Endothelial cell of umbilical vein (primary cell): Measurements from ENCODE around the gene TOPORS. TPM values are rescaled to one million over a fixed set of nuclear protein-coding genes. Genes with fewer than 3 reads are reported as not detected.

ENCODE experiments used
- BruUV-seq: library from RNA; stranded (reverse); fragments of 400-500 nt; replicated peaks from 2 replicates; lab custom pipeline; 2021; lab: Mats Ljungman, UMichigan
- CTCF ChIA-PET: fragments of 300-600, 350-600 bp; sonication (Branson Sonifier 250); formaldehyde crosslinking; loops from one replicate; lab custom pipeline; 2021; ENCODE audit warnings: antibody characterized with exemption, inconsistent platforms; lab: Charles Lee
- POLR2A ChIA-PET: fragments of 300-600, 350-600 bp; sonication (Branson Sonifier 250); formaldehyde crosslinking; loops from one replicate; lab custom pipeline; 2021; ENCODE audit warnings: antibody characterized with exemption, inconsistent platforms; lab: Charles Lee
- DNase-seq: peaks from one replicate; pipeline ENCODE4 v3.0.0-alpha.2; 2011; ENCODE audit warnings: low read depth, low spot score
- FAIRE-seq: peaks from 2 replicates; lab custom pipeline; 2011; peaks lifted over from hg19 to GRCh38; lab: Jason Lieb, UNC
- H2AFZ ChIP-seq: 2 replicates; pipeline ENCODE4 v1.6.0; 2012; ENCODE audit warnings: low read depth, low read length, control low read depth, inconsistent platforms
- H3K27ac ChIP-seq: 2 replicates; pipeline ENCODE4 v1.5.1; 2011; ENCODE audit warnings: low read depth, mild to moderate bottlenecking, control low read depth, low read length, moderate library complexity; ENCODE audit not compliant: insufficient read depth
- H3K27me3 ChIP-seq, 2 experiments: 2 replicates each; pipeline versions ENCODE4 v1.6.0 to v1.6.1; 2011; ENCODE audit warnings: low read length in 2 of 2, mixed read lengths in 1 of 2; ENCODE audit not compliant: control insufficient read depth in 2 of 2, insufficient read depth in 2 of 2
- H3K36me3 ChIP-seq, 2 experiments: 2 replicates in 1 of 2; 3 replicates in 1 of 2; pipeline ENCODE4 v1.5.1; 2011; ENCODE audit warnings: low read length in 2 of 2, mild to moderate bottlenecking in 1 of 2, moderate library complexity in 1 of 2; ENCODE audit not compliant: control insufficient read depth in 2 of 2, insufficient read depth in 2 of 2; ENCODE audit errors: extremely low read depth in 1 of 2
- H3K4me1 ChIP-seq: 3 replicates; pipeline ENCODE4 v1.5.1; 2011; ENCODE audit warnings: mild to moderate bottlenecking, low read length; ENCODE audit not compliant: control insufficient read depth, insufficient read depth; ENCODE audit errors: extremely low read depth
- H3K4me2 ChIP-seq: 2 replicates; pipeline ENCODE4 v1.6.1; 2011; ENCODE audit warnings: low read length, control low read depth, mixed read lengths; ENCODE audit not compliant: insufficient read depth
- H3K4me3 ChIP-seq, 3 experiments: fragments of 200-600 bp in 1 of 3; sonication (generic), shearing (Covaris generic) in 1 of 3; replicated peaks in 1 of 3; 2 replicates each; pipeline ENCODE4 v1.5.1; 2011 to 2016; ENCODE audit warnings: control low read depth in 3 of 3, low read length in 3 of 3, mild to moderate bottlenecking in 2 of 3, inconsistent platforms in 1 of 3, low read depth in 1 of 3, moderate library complexity in 1 of 3; ENCODE audit not compliant: insufficient read depth in 1 of 3
- H3K79me2 ChIP-seq: 2 replicates; pipeline ENCODE4 v1.6.0; 2012; ENCODE audit warnings: low read length, inconsistent platforms; ENCODE audit not compliant: control insufficient read depth, insufficient read depth
- H3K9ac ChIP-seq: replicated peaks from 2 replicates; pipeline ENCODE3; 2011; ENCODE audit warnings: low read length, control low read depth; ENCODE audit not compliant: insufficient read depth; ENCODE audit errors: extremely low read depth
- H3K9me1 ChIP-seq: replicated peaks from 3 replicates; pipeline ENCODE4 v1.6.0; 2011; ENCODE audit warnings: mild to moderate bottlenecking, low read length; ENCODE audit not compliant: control insufficient read depth, insufficient read depth; ENCODE audit errors: extremely low read depth
- H3K9me3 ChIP-seq: replicated peaks from 2 replicates; pipeline ENCODE4 v1.5.1; 2012; ENCODE audit warnings: low read length, inconsistent platforms; ENCODE audit not compliant: control insufficient read depth, insufficient read depth
- H4K20me1 ChIP-seq: replicated peaks from 2 replicates; pipeline ENCODE3; 2011; ENCODE audit warnings: mild to moderate bottlenecking, low read length; ENCODE audit not compliant: control insufficient read depth, insufficient read depth; ENCODE audit errors: extremely low read depth
- EZH2 ChIP-seq: IDR thresholded peaks from 2 replicates; pipeline ENCODE4 v1.6.1; 2012; ENCODE audit warnings: borderline replicate concordance, low read depth, mild to moderate bottlenecking, moderate library complexity, low read length, inconsistent platforms; ENCODE audit not compliant: severe bottlenecking
- FOS ChIP-seq: IDR thresholded peaks from 2 replicates; pipeline ENCODE4 v1.6.1; 2011; ENCODE audit warnings: mild to moderate bottlenecking, low read length, moderate library complexity, borderline replicate concordance; ENCODE audit not compliant: insufficient read depth
- JUN ChIP-seq: IDR thresholded peaks from 2 replicates; pipeline ENCODE4 v1.6.1; 2011; ENCODE audit warnings: borderline replicate concordance, low read depth; ENCODE audit not compliant: insufficient read length, insufficient read depth
- MAX ChIP-seq: IDR thresholded peaks from 2 replicates; pipeline ENCODE4 v1.6.1; 2011; ENCODE audit not compliant: insufficient read depth, insufficient read length
- MYC ChIP-seq: IDR thresholded peaks from one replicate; pipeline ENCODE4 v1.6.1; 2011; ENCODE audit warnings: mild to moderate bottlenecking, low read depth, low read length
- POLR2A ChIP-seq: IDR thresholded peaks from 2 replicates; pipeline ENCODE4 v1.6.1; 2012; ENCODE audit warnings: low read depth, mild to moderate bottlenecking, control low read depth, low read length
- POLR2AphosphoS5 ChIP-seq: IDR thresholded peaks from 2 replicates; pipeline ENCODE4 v1.6.1; 2012; ENCODE audit warnings: low read depth, mild to moderate bottlenecking, control low read depth, low read length, moderate library complexity; ENCODE audit not compliant: insufficient read depth
- dilution Hi-C: fragments of 300-500 bp; cut with MboI; formaldehyde crosslinking; loops from one replicate; pipeline ENCODE4 v1.15.0; 2019; ENCODE audit warnings: low sequenced_read_pairs; ENCODE audit not compliant: extremely low pct_ligation_motif_present
- intact Hi-C: fragments of 100-400 bp; cut with micrococcal nuclease; formaldehyde crosslinking; loops from one replicate; pipeline ENCODE4 v1.10.0; 2022
- polyA plus RNA-seq, 4 experiments: library from polyadenylated mRNA; depleted of rRNA in 3 of 4; stranded (reverse) in 3 of 4; unstranded in 1 of 4; fragments of >200 nt; gene quantifications; 2 replicates each; pipeline versions ENCODE4 v1.2.1 to v1.2.3, GENCODE V29; 2011 to 2012; ENCODE audit warnings: missing spikeins in 1 of 4
- total RNA-seq: library from RNA; stranded (reverse); gene quantifications from 2 replicates; pipeline ENCODE4 v1.2.3, GENCODE V29; 2021
- TF ChIP-seq, protein P1 (sequence below), 2 donors: IDR thresholded peaks; 1 replicate in 1 of 2; 2 replicates in 1 of 2; pipeline ENCODE4 v1.5.1; 2011; ENCODE audit warnings: low read length in 2 of 2, mild to moderate bottlenecking in 2 of 2, moderate library complexity in 2 of 2, control low read depth in 1 of 2, inconsistent platforms in 1 of 2, low read depth in 1 of 2; ENCODE audit not compliant: insufficient read depth in 1 of 2; ENCODE audit errors: extremely low read depth in 1 of 2

Gene TOPORS
- total and polyA plus RNA-seq, 2 donors (not counting 3 experiments of a cell fraction or from before 2014, with no cell fraction given), result 6.1 to 16.2 TPM

- POLR2A ChIA-PET, result interaction anchor here (0.7 kb wide), 1 partner anchor 204 kb away, joined by 3 read pairs; no protein-coding TSS in a partner anchor
- no peak overlapping the region for H3K27ac ChIP-seq
- no peaks in the 10 kb centered on the region for H3K36me3 ChIP-seq
- H3K4me1 ChIP-seq, result peaks cover 9% of the 10 kb centered on the region
- peak overlapping the region; percentile 7 for H2AFZ ChIP-seq
- H3K9ac ChIP-seq, result no peak overlapping the region
- intact Hi-C loops, result loop anchor here (1.0 to 10.0 kb wide), 5 partner anchors 54 to 647 kb away; partner anchors contain the start of gene RIGI
- DNase-seq, result peak; percentile 26
- CTCF ChIA-PET, result interaction anchor here (0.7 to 20.3 kb wide), 34 partner anchors 8 to 645 kb away, joined by 3 to 1384 read pairs (median 4); partner anchors contain the start of genes ACO1, NDUFB6, RIGI and SMIM27
- no peak overlapping the region for H3K4me3 ChIP-seq
- dilution Hi-C loops, result no loop called here
- H3K9me1 ChIP-seq, result no peaks in the 10 kb centered on the region
- H3K9me3 ChIP-seq, result no peaks in the 10 kb centered on the region
- no peak for TF ChIP-seq MAX
- TF ChIP-seq FOS, result no peak
- no peaks in the 10 kb centered on the region for H3K79me2 ChIP-seq
- no peak for FAIRE-seq
- H3K27me3 ChIP-seq, result peaks cover 9 to 10% of the 10 kb centered on the region in 2 experiments
- no TSS peak for BruUV-seq
- H3K4me2 ChIP-seq, result peak overlapping the region; percentile 12
- no peaks in the 10 kb centered on the region for H4K20me1 ChIP-seq
Measured at GRCh38 chr9:32580631-32581300, 28.4 kb upstream of the TOPORS start.

DNA sequence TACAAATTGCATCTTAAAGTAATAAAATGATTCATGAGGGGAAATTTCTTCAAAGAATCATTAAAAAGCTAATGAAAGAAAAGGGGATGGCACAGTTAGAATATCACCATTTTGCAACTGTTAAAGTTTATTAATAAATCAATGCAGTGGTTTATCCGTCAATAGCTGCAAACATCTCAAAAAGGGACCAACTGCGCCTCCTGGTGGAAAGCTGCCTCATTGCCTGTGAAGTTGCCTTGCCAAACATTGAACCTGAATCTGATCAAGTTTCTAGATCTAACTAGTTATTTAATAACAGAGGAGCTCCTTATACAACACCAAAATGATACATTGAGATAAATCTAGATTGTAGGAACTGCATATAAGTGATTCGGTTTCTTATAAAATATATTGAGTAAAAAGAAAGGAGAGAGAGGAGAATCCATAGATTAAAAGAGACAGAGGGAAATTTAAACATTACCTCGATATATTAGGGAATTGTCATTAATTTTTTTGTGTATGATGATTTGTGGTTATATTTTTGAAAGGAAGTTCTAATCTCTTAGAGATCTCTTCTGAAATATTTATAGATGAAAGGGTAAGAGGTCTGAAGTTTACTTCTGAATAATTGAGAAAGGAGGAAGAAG is 27.4 kb upstream of the TOPORS start:
- Histone ChIP-seq H3K4me2 (no peak overlapping the region), H3K4me1 (peaks cover 9% of the 10 kb centered on the region), H3K9me3 (no peaks in the 10 kb centered on the region), H2AFZ (no peak overlapping the region), H3K79me2 (no peaks in the 10 kb centered on the region), H3K4me3 (no peak overlapping the region), H4K20me1 (no peaks in the 10 kb centered on the region), H3K9ac (no peak overlapping the region), H3K9me1 (no peaks in the 10 kb centered on the region), H3K27me3 (peaks cover 8 to 10% of the 10 kb centered on the region in 2 experiments), H3K36me3 (no peaks in the 10 kb centered on the region), H3K27ac (no peak overlapping the region)
- intact Hi-C loops, result loop anchor here (1.0 to 10.0 kb wide), 5 partner anchors 53 to 647 kb away; partner anchors contain the start of gene RIGI
- peak; percentile 67 for DNase-seq
- ChIA-PET CTCF (interaction anchor here (0.7 to 20.3 kb wide), 34 partner anchors 8 to 446 kb away, joined by 3 to 1384 read pairs (median 4); partner anchors contain the start of genes ACO1, RIGI and SMIM27), POLR2A (no interaction called here)
- TF ChIP-seq, protein P1, sequence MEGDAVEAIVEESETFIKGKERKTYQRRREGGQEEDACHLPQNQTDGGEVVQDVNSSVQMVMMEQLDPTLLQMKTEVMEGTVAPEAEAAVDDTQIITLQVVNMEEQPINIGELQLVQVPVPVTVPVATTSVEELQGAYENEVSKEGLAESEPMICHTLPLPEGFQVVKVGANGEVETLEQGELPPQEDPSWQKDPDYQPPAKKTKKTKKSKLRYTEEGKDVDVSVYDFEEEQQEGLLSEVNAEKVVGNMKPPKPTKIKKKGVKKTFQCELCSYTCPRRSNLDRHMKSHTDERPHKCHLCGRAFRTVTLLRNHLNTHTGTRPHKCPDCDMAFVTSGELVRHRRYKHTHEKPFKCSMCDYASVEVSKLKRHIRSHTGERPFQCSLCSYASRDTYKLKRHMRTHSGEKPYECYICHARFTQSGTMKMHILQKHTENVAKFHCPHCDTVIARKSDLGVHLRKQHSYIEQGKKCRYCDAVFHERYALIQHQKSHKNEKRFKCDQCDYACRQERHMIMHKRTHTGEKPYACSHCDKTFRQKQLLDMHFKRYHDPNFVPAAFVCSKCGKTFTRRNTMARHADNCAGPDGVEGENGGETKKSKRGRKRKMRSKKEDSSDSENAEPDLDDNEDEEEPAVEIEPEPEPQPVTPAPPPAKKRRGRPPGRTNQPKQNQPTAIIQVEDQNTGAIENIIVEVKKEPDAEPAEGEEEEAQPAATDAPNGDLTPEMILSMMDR (IDR thresholded peaks at IDR 0.05; ENCODE audit: extremely low read depth in 1 of 2, insufficient read depth in 1 of 2, low read depth in 1 of 2, low read length in 2 of 2), result peak; percentile 85 to 89
- no peak for TF ChIP-seq MAX
- TF ChIP-seq POLR2A, result no peak
- no peak for TF ChIP-seq JUN
- no peak for TF ChIP-seq FOS
- no peak for TF ChIP-seq EZH2
- TF ChIP-seq MYC, result no peak
- no peak for TF ChIP-seq POLR2AphosphoS5
- peak; percentile 83 for FAIRE-seq
- BruUV-seq, result no TSS peak
- dilution Hi-C loops, result no loop called here
